Loucy (cell line): ENCODE data around the gene GKN2.

ENCODE experiments used
- H2AFZ ChIP-seq: fragments of 200-600 bp; sonication (generic); 2 replicates; pipeline ENCODE4 v1.6.0; 2016; ENCODE audit warnings: antibody characterized with exemption, mild to moderate bottlenecking, low read length, moderate library complexity
- H3F3A ChIP-seq: fragments of 200-600 bp; 2 replicates; pipeline ENCODE4 v1.6.0; 2016; ENCODE audit warnings: antibody characterized with exemption, low read depth, mild to moderate bottlenecking
- H3K27me3 ChIP-seq: fragments of 200-600 bp; sonication (generic); 2 replicates; pipeline ENCODE4 v1.6.1; 2014; ENCODE audit warnings: low read length, mild to moderate bottlenecking; ENCODE audit not compliant: insufficient read depth, poor library complexity, severe bottlenecking
- H3K36me3 ChIP-seq: fragments of 200-600 bp; sonication (generic); 2 replicates; pipeline ENCODE4 v1.6.1; 2016; ENCODE audit warnings: low read length; ENCODE audit not compliant: insufficient read depth
- H3K4me1 ChIP-seq: fragments of 200-600 bp; sonication (generic); 2 replicates; pipeline ENCODE4 v1.5.1; 2014; ENCODE audit warnings: low read length, mild to moderate bottlenecking; ENCODE audit not compliant: insufficient read depth, poor library complexity, severe bottlenecking
- H3K4me2 ChIP-seq: fragments of 200-600 bp; sonication (generic); 2 replicates; pipeline ENCODE4 v1.6.0; 2014; ENCODE audit warnings: antibody characterized with exemption, low read length, low read depth, mild to moderate bottlenecking; ENCODE audit not compliant: poor library complexity, severe bottlenecking
- H3K4me3 ChIP-seq: fragments of 200-600 bp; sonication (generic); 2 replicates; pipeline ENCODE4 v1.5.1; 2014; ENCODE audit warnings: low read length, mild to moderate bottlenecking, mixed read lengths; ENCODE audit not compliant: poor library complexity, severe bottlenecking
- H3K79me2 ChIP-seq: fragments of 200-600 bp; sonication (generic); 2 replicates; pipeline ENCODE4 v1.6.1; 2014; ENCODE audit warnings: low read length; ENCODE audit not compliant: insufficient read depth
- H3K9ac ChIP-seq: fragments of 200-600 bp; sonication (generic); 2 replicates; pipeline ENCODE4 v1.6.0; 2014; ENCODE audit warnings: mild to moderate bottlenecking, low read depth, low read length, moderate library complexity; ENCODE audit not compliant: poor library complexity, severe bottlenecking
- H3K9me2 ChIP-seq: fragments of 200-600 bp; sonication (generic); replicated peaks from 2 replicates; pipeline ENCODE4 v1.6.1; 2016; ENCODE audit warnings: low read depth, low read length, mixed read lengths
- H3K9me3 ChIP-seq: fragments of 200-600 bp; sonication (generic); 2 replicates; pipeline ENCODE4 v1.6.1; 2014; ENCODE audit warnings: mild to moderate bottlenecking, antibody characterized with exemption, low read length, low read depth; ENCODE audit not compliant: insufficient read depth
- H4K20me1 ChIP-seq: fragments of 200-600 bp; sonication (generic); 2 replicates; pipeline ENCODE4 v1.6.0; 2014; ENCODE audit warnings: antibody characterized with exemption, low read length, mild to moderate bottlenecking; ENCODE audit not compliant: insufficient read depth, poor library complexity, severe bottlenecking
- CTCF ChIP-seq: fragments of 200-600 bp; sonication (generic); conservative IDR thresholded peaks from 2 replicates; pipeline ENCODE4 v1.5.1; 2014; ENCODE audit warnings: mild to moderate bottlenecking, antibody characterized with exemption, low read length
- EZH2phosphoT487 ChIP-seq: fragments of 200-600 bp; IDR thresholded peaks from 2 replicates; pipeline ENCODE4 v1.6.1; 2018; ENCODE audit warnings: antibody characterized with exemption, mild to moderate bottlenecking, moderate library complexity, borderline replicate concordance

The GKN2 gene

GRCh38 chr2:68995916-68996315 lies 43.2 kb upstream of the GKN2 start:
- no peaks in the 10 kb centered on the region for H4K20me1 ChIP-seq
- TF ChIP-seq EZH2phosphoT487 (no peak), CTCF (no peak)
- H2AFZ ChIP-seq: no peak overlapping the region
- H3K9ac ChIP-seq: no peak overlapping the region
- no peak overlapping the region for H3K4me3 ChIP-seq
- H3K4me2 ChIP-seq: no peak overlapping the region
- no peaks in the 10 kb centered on the region for H3F3A ChIP-seq
- H3K9me2 ChIP-seq: no peaks in the 10 kb centered on the region
- H3K79me2 ChIP-seq: no peaks in the 10 kb centered on the region
- no peaks in the 10 kb centered on the region for H3K36me3 ChIP-seq
- no peaks in the 10 kb centered on the region for H3K27me3 ChIP-seq
- no peaks in the 10 kb centered on the region for H3K9me3 ChIP-seq
- no peaks in the 10 kb centered on the region for H3K4me1 ChIP-seq

- Histone ChIP-seq H3K9ac (no peak overlapping the region), H2AFZ (no peak overlapping the region), H3K27me3 (no peaks in the 10 kb centered on the region), H3K4me1 (no peaks in the 10 kb centered on the region), H3F3A (no peaks in the 10 kb centered on the region), H3K9me2 (no peaks in the 10 kb centered on the region), H3K4me3 (no peak overlapping the region), H3K9me3 (no peaks in the 10 kb centered on the region), H3K36me3 (no peaks in the 10 kb centered on the region), H4K20me1 (no peaks in the 10 kb centered on the region), H3K4me2 (no peak overlapping the region), H3K79me2 (no peaks in the 10 kb centered on the region)
- TF ChIP-seq EZH2phosphoT487: no peak
- no peak for TF ChIP-seq CTCF
Measured at GRCh38 chr2:68994864-68995263, 42.2 kb upstream of the GKN2 start.

- Histone ChIP-seq H3K9me2 (no peaks in the 10 kb centered on the region), H3F3A (no peaks in the 10 kb centered on the region), H3K27me3 (no peaks in the 10 kb centered on the region), H3K79me2 (no peaks in the 10 kb centered on the region), H2AFZ (no peak overlapping the region), H4K20me1 (no peaks in the 10 kb centered on the region), H3K4me3 (no peak overlapping the region), H3K36me3 (no peaks in the 10 kb centered on the region), H3K9ac (no peak overlapping the region), H3K9me3 (no peaks in the 10 kb centered on the region), H3K4me2 (no peak overlapping the region), H3K4me1 (no peaks in the 10 kb centered on the region)
- TF ChIP-seq CTCF (no peak), EZH2phosphoT487 (no peak)
Measured at GRCh38 chr2:68993660-68994059, 41.0 kb upstream of the GKN2 start.
